ENCODE results near the gene KATNAL1. TPM values are rescaled to one million over a fixed set of nuclear protein-coding genes. Genes with fewer than 3 reads are reported as not detected.

Gene KATNAL1
- total RNA-seq, 1 donor from 2014 or later, result 31.6 TPM

GRCh38 chr13:30333616-30334015 is 26.3 kb upstream of the KATNAL1 start:
- DNase-seq (ENCODE audit: low spot score), result no peak

GRCh38 chr13:30332456-30333143 is 25.2 kb upstream of the KATNAL1 start:
- no peak for DNase-seq (ENCODE audit: low spot score)

GRCh38 chr13:30331331-30331771 is 24.0 kb upstream of the KATNAL1 start:
- DNase-seq (ENCODE audit: low spot score), result no peak

- no peak for DNase-seq (ENCODE audit: low spot score)
Observed at GRCh38 chr13:30329009-30329585, 21.7 kb upstream of the KATNAL1 start.

- no peak for DNase-seq (ENCODE audit: low spot score)
Observed at GRCh38 chr13:30325668-30326067, 18.3 kb upstream of the KATNAL1 start.

GRCh38 chr13:30323524-30323923 is 16.2 kb upstream of the KATNAL1 start:
- no peak for DNase-seq (ENCODE audit: low spot score)

GRCh38 chr13:30322428-30322827 is 15.1 kb upstream of the KATNAL1 start:
- DNase-seq (ENCODE audit: low spot score), result no peak

GRCh38 chr13:30321256-30321655 is 13.9 kb upstream of the KATNAL1 start:
- no peak for DNase-seq (ENCODE audit: low spot score)

GRCh38 chr13:30319655-30320054 is 12.3 kb upstream of the KATNAL1 start:
- DNase-seq (ENCODE audit: low spot score), result no peak

GRCh38 chr13:30319130-30319529 is 11.8 kb upstream of the KATNAL1 start:
- DNase-seq (ENCODE audit: low spot score), result no peak

- no peak for DNase-seq (ENCODE audit: low spot score)
Observed at GRCh38 chr13:30318026-30318425, 10.7 kb upstream of the KATNAL1 start.

- DNase-seq (ENCODE audit: low spot score), result no peak
Observed at GRCh38 chr13:30314562-30314961, 7.2 kb upstream of the KATNAL1 start.

GRCh38 chr13:30314069-30314468 is 6.7 kb upstream of the KATNAL1 start:
- DNase-seq (ENCODE audit: low spot score), result no peak

GRCh38 chr13:30313311-30313710 is 6.0 kb upstream of the KATNAL1 start:
- DNase-seq (ENCODE audit: low spot score), result no peak

- DNase-seq (ENCODE audit: low spot score), result no peak
Observed at GRCh38 chr13:30312904-30313303, 5.6 kb upstream of the KATNAL1 start.

- no peak for DNase-seq (ENCODE audit: low spot score)
Observed at GRCh38 chr13:30308548-30308947, 1.2 kb upstream of the KATNAL1 start.

- DNase-seq (ENCODE audit: low spot score), result no peak
Observed at GRCh38 chr13:30307971-30308290, 580 bp upstream of the KATNAL1 start.

- peak; percentile 97 for DNase-seq (ENCODE audit: low spot score)
Observed at GRCh38 chr13:30306762-30307193, 573 bp downstream of the KATNAL1 start.

- no peak for DNase-seq (ENCODE audit: low spot score)
Observed at GRCh38 chr13:30305456-30305970, 1.8 kb downstream of the KATNAL1 start.

GRCh38 chr13:30303269-30303668 is 4.1 kb downstream of the KATNAL1 start:
- DNase-seq (ENCODE audit: low spot score), result no peak

GRCh38 chr13:30301827-30302226 is 5.5 kb downstream of the KATNAL1 start:
- DNase-seq (ENCODE audit: low spot score), result no peak

- no peak for DNase-seq (ENCODE audit: low spot score)
Observed at GRCh38 chr13:30300596-30300995, 6.8 kb downstream of the KATNAL1 start.

- no peak for DNase-seq (ENCODE audit: low spot score)
Observed at GRCh38 chr13:30299786-30300185, 7.6 kb downstream of the KATNAL1 start.

All from mesenteric fat pad (tissue), 1 donor.